GM21619 (cell line): ENCODE results near the gene TIGAR.

ENCODE experiments used
- ATAC-seq: cut with Tn5 transposase; IDR thresholded peaks from one replicate; pipeline ENCODE4 v1.9.1; 2021; ENCODE audit not compliant: unreplicated experiment

TIGAR gene

GRCh38 chr12:4282892-4283511, 38.0 kb upstream of the TIGAR start:
- ATAC-seq: no peak

GRCh38 chr12:4283512-4284255, 37.3 kb upstream of the TIGAR start:
- ATAC-seq: no peak

GRCh38 chr12:4284306-4284705, 36.7 kb upstream of the TIGAR start:
- no peak for ATAC-seq

GRCh38 chr12:4285070-4285469, 35.9 kb upstream of the TIGAR start:
- ATAC-seq: no peak

GRCh38 chr12:4286228-4286627, 34.8 kb upstream of the TIGAR start:
- no peak for ATAC-seq

GRCh38 chr12:4286771-4287317, 34.2 kb upstream of the TIGAR start:
- no peak for ATAC-seq

GRCh38 chr12:4287325-4288211, 33.4 kb upstream of the TIGAR start:
- ATAC-seq: no peak

- no peak for ATAC-seq
Measured at GRCh38 chr12:4288296-4289131, 32.5 kb upstream of the TIGAR start.

- ATAC-seq: no peak
Measured at GRCh38 chr12:4289231-4289878, 31.7 kb upstream of the TIGAR start.

GRCh38 chr12:4289998-4290790, 30.8 kb upstream of the TIGAR start:
- no peak for ATAC-seq

- ATAC-seq: no peak
Measured at GRCh38 chr12:4292341-4293073, 28.5 kb upstream of the TIGAR start.

- ATAC-seq: no peak
Measured at GRCh38 chr12:4293299-4293965, 27.6 kb upstream of the TIGAR start.

GRCh38 chr12:4293966-4294505, 27.0 kb upstream of the TIGAR start:
- no peak for ATAC-seq

- ATAC-seq: no peak
Measured at GRCh38 chr12:4296751-4297150, 24.3 kb upstream of the TIGAR start.

GRCh38 chr12:4297617-4298016, 23.4 kb upstream of the TIGAR start:
- ATAC-seq: no peak

GRCh38 chr12:4300883-4301282, 20.1 kb upstream of the TIGAR start:
- ATAC-seq: no peak

GRCh38 chr12:4301932-4302501, 19.0 kb upstream of the TIGAR start:
- ATAC-seq: no peak
